Muscle of leg (tissue), 11 donors: ENCODE results near the gene ARHGAP6. TPM values are rescaled to one million over a fixed set of nuclear protein-coding genes. Genes with fewer than 3 reads are reported as not detected.
"Not testable (repeated sequence)": the region's sequence is repeated elsewhere in the genome, so short reads cannot be mapped to it uniquely, and the experiment has no call there.

Experiments
- DNase-seq: peaks from one replicate; pipeline ENCODE4 v3.0.0; 2013
- H3K27ac ChIP-seq: one replicate; pipeline ENCODE4 v1.5.1; 2013; ENCODE audit warnings: mild to moderate bottlenecking, low read length, control low read depth
- H3K27me3 ChIP-seq: one replicate; pipeline ENCODE4 v1.6.1; 2013; ENCODE audit warnings: low read length; ENCODE audit not compliant: control insufficient read depth, insufficient read depth
- H3K36me3 ChIP-seq: one replicate; pipeline ENCODE4 v1.6.1; 2013; ENCODE audit warnings: low read length; ENCODE audit not compliant: control insufficient read depth, insufficient read depth
- H3K4me1 ChIP-seq: one replicate; pipeline ENCODE4 v1.6.1; 2013; ENCODE audit warnings: low read length; ENCODE audit not compliant: control insufficient read depth, insufficient read depth
- H3K4me3 ChIP-seq: one replicate; pipeline ENCODE4 v1.5.1; 2013; ENCODE audit warnings: low read length, control low read depth
- H3K9me3 ChIP-seq: replicated peaks from 2 replicates; pipeline ENCODE4 v1.6.1; 2013; ENCODE audit warnings: low read depth, low read length; ENCODE audit not compliant: control insufficient read depth
- WGBS: methylation state at CpG from one replicate; pipeline ENCODE4 v1.1.5; 2013; ENCODE audit warnings: missing lambda C conversion rate; ENCODE audit not compliant: insufficient coverage; 5-methylcytosine and 5-hydroxymethylcytosine counted together
- polyA plus RNA-seq, 8 donors: library from polyadenylated mRNA; unstranded; fragments of 120-200 nt; gene quantifications; one replicate each; pipeline versions ENCODE4 v1.2.1 to v1.2.3, GENCODE V29; 2013; ENCODE audit warnings: inconsistent platforms in 1 of 8, low replicate concordance in 1 of 8; ENCODE audit not compliant: insufficient read length in 8 of 8, insufficient read depth in 1 of 8
- total RNA-seq: library from RNA; stranded (reverse); fragments of 120-200 nt; gene quantifications from one replicate; pipeline ENCODE4 v1.2.4, GENCODE V29; 2013

ARHGAP6 gene
- total and polyA plus RNA-seq, 9 donors = 7.4 to 10.9 (median 9.3) TPM

DNA sequence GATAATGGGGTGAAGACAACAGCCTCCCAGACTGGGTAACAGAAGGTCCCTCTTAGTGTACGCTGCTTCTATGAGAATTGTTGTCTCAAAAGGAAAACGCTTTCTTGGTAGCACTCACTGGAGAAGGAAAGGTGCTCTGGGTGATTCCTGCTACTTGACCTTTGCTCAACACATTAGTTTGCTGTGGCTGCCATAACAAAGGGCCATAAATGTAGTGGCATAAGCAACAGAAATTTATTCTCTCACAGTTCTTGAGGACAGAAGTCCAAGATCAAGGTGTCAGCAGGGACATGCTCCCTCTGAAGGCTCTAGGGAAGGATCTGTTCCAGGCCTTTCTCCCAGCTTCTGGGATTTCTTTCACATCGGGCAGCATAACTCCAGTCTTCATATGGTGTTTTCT lies 535.6 kb downstream of the ARHGAP6 start:
- Histone ChIP-seq H3K9me3 (no peaks in the 10 kb centered on the region), H3K36me3 (no peaks in the 10 kb centered on the region), H3K4me1 (no peaks in the 10 kb centered on the region), H3K4me3 (no peak overlapping the region), H3K27ac (no peak overlapping the region), H3K27me3 (peaks cover 7% of the 10 kb centered on the region)
- WGBS = 78% methylated on average over 1 of the region's 3 CpGs
- DNase-seq = no peak

- no peak overlapping the region for H3K4me3 ChIP-seq
- H3K36me3 ChIP-seq = no peaks in the 10 kb centered on the region
- H3K27me3 ChIP-seq = peaks cover 7% of the 10 kb centered on the region
- WGBS = 38% methylated on average over 5 of the region's 5 CpGs
- no peaks in the 10 kb centered on the region for H3K9me3 ChIP-seq
- no peaks in the 10 kb centered on the region for H3K4me1 ChIP-seq
- no peak overlapping the region for H3K27ac ChIP-seq
- DNase-seq = peak; percentile 56
These were observed 536.1 kb downstream of the ARHGAP6 start for GRCh38 chrX:11129534-11130105.

DNA sequence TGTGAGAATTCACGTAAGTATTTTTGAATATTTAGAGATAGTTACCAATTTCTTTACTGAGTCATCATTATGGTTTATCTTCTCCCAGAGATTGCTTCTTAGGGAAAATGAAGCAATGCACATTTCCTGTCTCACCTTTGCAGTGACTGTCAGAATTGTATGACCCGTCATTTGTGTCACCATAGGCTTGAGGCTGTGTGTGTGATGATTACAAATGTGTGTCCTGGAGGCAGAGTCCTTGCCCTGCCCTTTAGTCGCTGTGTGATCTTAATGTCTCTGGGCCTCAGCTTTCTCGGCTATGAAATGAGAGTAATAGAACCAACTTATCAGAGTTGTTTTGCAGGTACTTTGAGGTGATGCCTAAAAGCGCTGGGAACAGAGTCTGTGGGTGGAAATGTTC lies 540.7 kb downstream of the ARHGAP6 start:
- no peak for DNase-seq
- 63% methylated on average over 1 of the region's 5 CpGs for WGBS
- Histone ChIP-seq H3K27ac (no peak overlapping the region), H3K4me1 (no peaks in the 10 kb centered on the region), H3K9me3 (no peaks in the 10 kb centered on the region), H3K27me3 (peaks cover 5% of the 10 kb centered on the region), H3K4me3 (no peak overlapping the region), H3K36me3 (peaks cover 3% of the 10 kb centered on the region)

DNA sequence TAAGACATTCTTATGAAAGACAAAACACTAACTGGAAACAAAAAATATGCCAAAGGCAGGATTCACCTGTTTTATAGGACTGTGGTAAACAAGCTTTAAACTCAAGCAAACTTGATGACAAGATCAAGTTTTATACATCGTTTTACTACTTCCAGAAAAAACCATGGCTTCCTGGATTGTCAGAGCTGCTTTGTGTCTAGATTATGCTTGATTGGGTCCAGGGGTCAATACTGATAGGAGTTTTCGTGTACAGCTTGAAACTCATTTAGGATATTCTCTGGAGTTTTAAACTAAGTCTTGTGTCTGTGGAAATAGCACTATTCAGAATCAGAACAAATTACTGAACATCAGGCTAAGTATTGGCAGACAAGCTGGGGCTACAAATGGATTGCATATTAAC lies 541.6 kb downstream of the ARHGAP6 start:
- no CpG with 5 or more reads among the region's 2 CpGs for WGBS
- no peak for DNase-seq
- Histone ChIP-seq H3K4me1 (no peaks in the 10 kb centered on the region), H3K4me3 (no peak overlapping the region), H3K9me3 (no peaks in the 10 kb centered on the region), H3K27ac (no peak overlapping the region), H3K36me3 (peaks cover 5% of the 10 kb centered on the region), H3K27me3 (peaks cover 8% of the 10 kb centered on the region)

- not testable (repeated sequence) for H3K4me3 ChIP-seq, H3K27ac ChIP-seq, H3K9me3 ChIP-seq, H3K4me1 ChIP-seq, H3K36me3 ChIP-seq, DNase-seq
- no CpG with 5 or more reads among the region's 6 CpGs for WGBS
- peaks cover 11% of the 10 kb centered on the region for H3K27me3 ChIP-seq
These were observed 542.6 kb downstream of the ARHGAP6 start for GRCh38 chrX:11123087-11123486.

GRCh38 chrX:11119313-11119943 lies 546.3 kb downstream of the ARHGAP6 start:
- 77% methylated on average over 5 of the region's 8 CpGs for WGBS

DNA sequence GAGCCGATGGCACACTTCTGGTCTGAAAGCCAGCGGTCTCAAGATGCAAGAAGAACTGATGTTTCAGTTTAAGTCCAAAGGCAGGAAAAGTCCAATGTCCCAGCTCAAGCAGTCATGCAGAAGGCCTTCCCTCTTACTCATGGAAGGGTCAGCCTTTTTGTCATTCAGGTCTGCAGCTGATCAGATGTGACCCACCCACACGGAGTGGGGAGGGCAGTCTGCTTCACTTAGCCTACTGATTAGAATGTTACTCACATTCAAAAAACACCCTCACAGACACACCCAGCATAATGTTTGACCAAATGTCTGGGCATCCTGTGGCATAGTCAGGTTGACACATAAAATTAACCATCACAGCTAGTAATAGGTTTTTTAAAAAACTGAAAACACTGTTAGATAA lies 548.0 kb downstream of the ARHGAP6 start:
- WGBS = 84% methylated on average over 2 of the region's 3 CpGs
- peaks cover 28% of the 10 kb centered on the region for H3K36me3 ChIP-seq

More at GRCh38 chrX:11119313-11119943, 546.3 kb downstream of the ARHGAP6 start:
- Histone ChIP-seq H3K4me3 (no peak overlapping the region), H3K27me3 (peaks cover 13% of the 10 kb centered on the region), H3K27ac (no peak overlapping the region), H3K9me3 (no peaks in the 10 kb centered on the region), H3K36me3 (peaks cover 24% of the 10 kb centered on the region), H3K4me1 (no peaks in the 10 kb centered on the region)
- DNase-seq = no peak

DNA sequence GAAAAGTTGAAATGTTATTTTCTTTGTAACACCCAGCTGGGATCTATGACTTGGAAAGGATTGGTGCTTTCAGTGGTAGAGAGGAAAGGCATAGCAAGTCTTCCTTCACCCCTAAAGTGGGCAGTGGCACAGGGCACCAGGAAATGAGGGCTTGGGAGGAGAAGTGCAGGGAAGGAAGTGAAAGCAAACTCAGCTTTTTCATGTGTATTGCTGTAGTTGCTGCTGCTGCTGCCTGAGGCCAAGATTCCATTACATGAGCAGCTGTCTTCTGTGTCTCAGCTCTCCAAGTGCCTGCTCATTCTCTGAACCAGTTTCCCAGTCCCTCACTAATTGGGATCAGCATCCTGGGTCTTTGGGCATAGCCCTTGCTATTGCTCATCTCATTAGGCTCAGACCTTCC lies 552.0 kb downstream of the ARHGAP6 start:
- peaks cover 23% of the 10 kb centered on the region for H3K36me3 ChIP-seq

More for the DNA sequence above, 548.0 kb downstream of the ARHGAP6 start:
- Histone ChIP-seq H3K4me1 (peaks cover 11% of the 10 kb centered on the region), H3K9me3 (no peaks in the 10 kb centered on the region), H3K27ac (no peak overlapping the region), H3K4me3 (no peak overlapping the region), H3K27me3 (peaks cover 15% of the 10 kb centered on the region)
- DNase-seq = no peak

GRCh38 chrX:11111947-11112346 lies 553.8 kb downstream of the ARHGAP6 start:
- Histone ChIP-seq H3K4me1 (peaks cover 19% of the 10 kb centered on the region), H3K36me3 (peaks cover 16% of the 10 kb centered on the region), H3K27ac (no peak overlapping the region), H3K4me3 (peak overlapping the region; percentile 69), H3K27me3 (peaks cover 2% of the 10 kb centered on the region), H3K9me3 (no peaks in the 10 kb centered on the region)
- no peak for DNase-seq
- 54% methylated on average over 5 of the region's 9 CpGs for WGBS

More for the DNA sequence above, 552.0 kb downstream of the ARHGAP6 start:
- no peaks in the 10 kb centered on the region for H3K9me3 ChIP-seq
- DNase-seq = peak; percentile 48
- H3K27me3 ChIP-seq = peaks cover 6% of the 10 kb centered on the region
- H3K4me3 ChIP-seq = no peak overlapping the region
- peak overlapping the region; percentile 45 for H3K27ac ChIP-seq
- H3K4me1 ChIP-seq = peaks cover 19% of the 10 kb centered on the region

GRCh38 chrX:11111037-11111851 lies 554.5 kb downstream of the ARHGAP6 start, which contains the start of gene HCCS:
Gene HCCS, plus strand, starts transcription at chrX:11111332. Its CDS starts 729 bp downstream, at chrX:11112061.
- 39% methylated on average over 52 of the region's 58 CpGs for WGBS
- Histone ChIP-seq H3K4me3 (peak within 1 kb of the TSS; percentile 69), H3K4me1 (peaks cover 19% of the 10 kb centered on the region), H3K36me3 (peaks cover 14% of the 10 kb centered on the region), H3K27me3 (peaks cover 2% of the 10 kb centered on the region), H3K27ac (peak within 1 kb of the TSS; percentile 76), H3K9me3 (no peaks in the 10 kb centered on the region)
- DNase-seq = peak; percentile 94
